Measurements from ENCODE around the gene EBPL.
"Not testable (repeated sequence)": the region's sequence is repeated elsewhere in the genome, so short reads cannot be mapped to it uniquely, and the experiment has no call there.

Gene EBPL

GRCh38 chr13:49632156-49632555, 59.1 kb downstream of the EBPL start:
- no peak for DNase-seq

- DNase-seq = no peak
Observed at GRCh38 chr13:49630580-49630979, 60.7 kb downstream of the EBPL start.

DNA sequence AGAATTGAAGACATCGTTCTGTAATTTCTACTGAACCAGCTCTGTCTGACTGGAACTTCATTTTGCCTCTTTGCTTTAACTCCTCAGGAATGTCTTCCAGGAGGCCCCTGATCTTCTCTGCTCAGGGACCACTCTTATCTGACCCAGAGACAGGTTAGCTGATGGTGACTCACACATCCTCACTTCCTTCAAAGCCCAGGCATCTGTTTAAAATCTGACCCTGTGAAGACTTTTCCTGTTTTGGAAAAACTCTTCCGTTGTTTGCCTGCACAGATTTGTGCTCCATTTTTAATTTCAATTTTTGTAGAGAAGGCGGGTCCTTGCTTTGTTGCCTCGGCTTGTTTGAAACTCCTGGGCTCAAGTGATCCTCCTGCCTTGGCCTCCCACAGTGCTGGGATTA, 61.3 kb downstream of the EBPL start:
- no peak for DNase-seq

- no peak for DNase-seq
Observed at GRCh38 chr13:49629196-49629938, 61.9 kb downstream of the EBPL start.

- DNase-seq = no peak
Observed at GRCh38 chr13:49627831-49628652, 63.2 kb downstream of the EBPL start, which contains the start of gene ARL11. Gene ARL11, plus strand, starts transcription at chr13:49628507. Its CDS starts 1,941 bp downstream, at chr13:49630448.

DNA sequence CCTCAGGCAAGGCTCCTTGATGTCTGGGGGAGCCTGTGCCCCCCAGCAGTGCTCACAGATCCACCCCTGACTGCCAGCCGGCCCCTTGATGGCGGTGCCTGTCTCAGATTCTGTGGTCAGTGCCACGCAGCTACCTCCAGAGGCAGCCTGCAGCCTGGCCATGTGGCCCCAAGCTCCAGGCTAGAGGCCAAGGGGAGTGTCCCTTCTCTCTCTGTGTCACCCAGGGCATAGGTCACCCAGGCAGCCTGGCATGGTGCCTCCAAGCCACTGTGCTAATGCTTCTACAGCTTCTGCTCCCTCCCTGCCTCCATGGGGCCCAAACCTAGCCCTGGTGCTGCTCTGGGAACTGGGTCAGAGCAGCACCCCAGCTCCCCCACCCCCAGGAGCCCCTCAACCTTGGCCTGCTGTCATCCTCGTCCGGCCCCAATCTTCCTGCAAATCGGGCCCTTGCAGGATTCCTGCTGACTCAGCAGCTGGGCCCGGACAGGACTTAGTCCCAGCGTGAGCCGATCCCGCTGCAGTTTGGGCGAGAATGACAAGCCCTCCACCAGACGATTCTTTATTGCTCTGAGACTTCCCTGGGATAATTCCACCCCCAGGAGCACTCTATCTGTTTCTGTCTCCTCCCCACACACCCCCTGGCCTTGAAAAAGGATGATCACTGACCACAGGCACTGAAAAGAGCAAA, 65.8 kb downstream of the EBPL start:
- DNase-seq = no peak

DNA sequence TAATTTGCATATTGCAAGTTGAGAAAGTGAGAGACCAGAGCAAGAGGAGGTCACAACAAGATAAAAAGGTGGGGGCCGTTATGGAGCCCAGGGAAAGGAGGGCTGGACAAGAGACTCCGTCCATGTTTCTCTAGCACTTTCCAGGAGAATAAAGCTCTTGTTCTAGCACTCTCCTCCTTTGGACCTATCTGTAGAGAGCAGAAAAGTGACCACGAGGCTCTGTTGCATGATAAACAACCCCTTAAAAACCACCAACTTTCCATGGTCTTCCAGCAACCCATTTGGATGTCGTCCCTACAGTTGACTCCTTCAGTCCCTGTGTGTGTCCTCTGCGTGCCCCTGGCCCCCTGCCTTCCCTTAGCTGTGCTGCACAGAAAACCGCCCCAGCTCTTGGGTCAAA, 67.1 kb downstream of the EBPL start:
- DNase-seq = no peak

- no peak for DNase-seq
Observed at GRCh38 chr13:49622174-49622946, 68.9 kb downstream of the EBPL start.

GRCh38 chr13:49620170-49620621, 71.1 kb downstream of the EBPL start:
- no peak for DNase-seq

DNA sequence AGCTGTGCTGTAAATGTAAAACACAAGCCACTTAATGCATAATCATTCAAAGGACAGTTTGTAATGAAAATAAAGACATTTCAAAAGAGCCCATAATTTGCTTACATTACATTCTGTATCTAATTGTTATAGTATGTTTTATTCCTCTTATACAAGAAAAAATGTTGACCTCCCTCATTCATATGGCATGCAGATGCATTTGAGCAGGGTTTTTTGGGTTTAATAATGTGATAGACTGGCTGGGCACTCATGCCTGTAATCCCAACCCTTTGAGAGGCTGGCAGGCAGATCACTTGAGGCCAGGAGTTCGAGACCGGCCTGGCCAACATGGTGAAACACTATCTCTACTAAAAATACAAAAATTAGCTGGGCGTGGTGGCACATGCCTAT, 74.6 kb downstream of the EBPL start:
- no peak for DNase-seq

DNA sequence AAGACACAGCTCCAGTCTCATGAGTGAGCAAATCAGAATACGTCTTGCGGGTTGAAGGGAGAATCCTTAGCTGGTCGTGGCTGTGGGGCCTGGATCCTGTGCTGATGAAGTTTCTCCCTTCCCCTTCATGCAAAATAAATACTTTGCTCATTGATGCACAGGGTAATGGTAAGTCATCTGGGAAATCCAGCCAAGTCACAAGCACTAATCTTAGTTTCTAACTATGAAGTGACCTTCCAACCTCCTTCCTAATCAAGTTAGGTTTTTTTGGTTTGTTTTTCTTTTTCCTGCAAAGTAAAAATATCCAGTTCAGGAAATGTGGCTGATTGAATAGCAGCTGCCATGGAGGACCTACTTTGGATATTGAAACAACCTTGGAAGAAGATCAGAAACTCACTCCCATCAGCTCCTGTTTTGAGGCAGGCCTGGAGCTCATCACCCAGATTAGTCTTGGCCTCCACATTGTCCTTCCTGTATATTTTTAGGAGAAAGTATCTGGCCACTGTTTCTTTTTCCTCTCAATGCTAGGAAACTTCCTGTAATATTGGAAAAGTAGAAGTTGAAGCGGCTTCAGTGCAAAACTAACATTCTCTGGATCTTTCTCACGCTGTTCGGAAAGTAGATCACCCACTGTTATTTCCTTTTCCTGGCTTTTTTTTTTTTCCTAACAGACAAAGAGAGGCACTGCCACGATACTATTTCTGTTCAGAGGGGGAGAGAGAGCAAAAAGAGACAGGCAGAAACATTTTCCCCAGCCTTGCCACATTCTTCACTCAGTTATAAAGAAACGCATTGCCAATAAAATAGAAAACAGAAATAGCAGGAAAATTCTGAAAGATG, 75.2 kb downstream of the EBPL start:
- no peak for DNase-seq

- not testable (repeated sequence) for DNase-seq
Observed at GRCh38 chr13:49612042-49612441, 79.2 kb downstream of the EBPL start.

Measured in NCI-H1930 (cell line).